Natural killer cell (primary cell): ENCODE measurements around the gene RPIA. TPM values are rescaled to one million over a fixed set of nuclear protein-coding genes. Genes with fewer than 3 reads are reported as not detected.

Source experiments
- ATAC-seq, 3 donors: fragments of 150-1000 bp in 2 of 3; fragments of 200-7000 bp in 1 of 3; cut with Tn5 transposase; 1 replicate in 1 of 3; 2 replicates in 2 of 3; pipeline ENCODE4 v1.10.0; 2021; ENCODE audit warnings: mild to moderate bottlenecking in 2 of 3, moderate library complexity in 2 of 3
- DNase-seq, 2 donors: peaks; one replicate each; pipeline versions ENCODE4 v3.0.0 to v3.0.0-alpha.2; 2013 to 2021; ENCODE audit warnings: mixed read lengths in 1 of 2
- H3K27ac ChIP-seq: one replicate; pipeline ENCODE4 v1.5.1; 2013; ENCODE audit warnings: mild to moderate bottlenecking, low read length
- H3K27me3 ChIP-seq: one replicate; pipeline ENCODE4 v1.6.1; 2013; ENCODE audit warnings: low read length; ENCODE audit not compliant: control insufficient read depth, insufficient read depth
- H3K36me3 ChIP-seq: one replicate; pipeline ENCODE4 v1.6.1; 2013; ENCODE audit warnings: low read length; ENCODE audit not compliant: control insufficient read depth, insufficient read depth
- H3K4me1 ChIP-seq: one replicate; pipeline ENCODE4 v1.6.1; 2013; ENCODE audit warnings: low read length; ENCODE audit not compliant: control insufficient read depth, insufficient read depth
- H3K4me3 ChIP-seq: one replicate; pipeline ENCODE4 v1.5.1; 2013; ENCODE audit warnings: low read length
- H3K9me3 ChIP-seq: one replicate; pipeline ENCODE4 v1.6.1; 2013; ENCODE audit warnings: low read length; ENCODE audit not compliant: control insufficient read depth, insufficient read depth
- H3K27ac Mint-ChIP-seq, 2 donors: one replicate each; pipeline ENCODE4 v1.8.0; 2022; ENCODE audit warnings: mild to moderate bottlenecking in 2 of 2, mixed read lengths in 2 of 2, moderate library complexity in 1 of 2
- H3K27me3 Mint-ChIP-seq, 2 donors: one replicate each; pipeline ENCODE4 v1.8.0; 2022; ENCODE audit warnings: low read depth in 2 of 2, mixed read lengths in 2 of 2
- H3K36me3 Mint-ChIP-seq: one replicate; pipeline ENCODE4 v1.8.0; 2022; ENCODE audit warnings: mixed read lengths
- H3K4me1 Mint-ChIP-seq, 2 donors: one replicate each; pipeline ENCODE4 v1.8.0; 2022; ENCODE audit warnings: mixed read lengths in 2 of 2
- H3K4me3 Mint-ChIP-seq: one replicate; pipeline ENCODE4 v1.8.0; 2022; ENCODE audit warnings: mild to moderate bottlenecking, moderate library complexity, mixed read lengths
- H3K9me3 Mint-ChIP-seq, 2 donors: one replicate each; pipeline ENCODE4 v1.8.0; 2022; ENCODE audit warnings: mixed read lengths in 2 of 2
- WGBS: methylation state at CpG from one replicate; pipeline ENCODE4 v1.1.7; 2013; ENCODE audit warnings: missing lambda C conversion rate; ENCODE audit not compliant: insufficient coverage; 5-methylcytosine and 5-hydroxymethylcytosine counted together
- intact Hi-C: fragments of 100-400 bp; cut with micrococcal nuclease; formaldehyde crosslinking; loops from one replicate; pipeline ENCODE4 v1.14.2; 2022
- total RNA-seq, 4 donors: library from RNA; stranded (reverse); fragments of 120-200 nt in 1 of 4; gene quantifications; one replicate each; pipeline versions ENCODE4 v1.2.3 to v1.2.4, GENCODE V29; 2013 to 2022
- TF ChIP-seq, protein P1 (sequence below): fragments of 200-600 bp; IDR thresholded peaks from one replicate; pipeline ENCODE4 v1.8.0; 2022; ENCODE audit warnings: antibody characterized with exemption

Gene RPIA
- total RNA-seq, 3 donors from 2014 or later (not counting 1 experiment from before 2014, with no cell fraction given), result 21.4 to 24.1 (median 22.4) TPM

DNA sequence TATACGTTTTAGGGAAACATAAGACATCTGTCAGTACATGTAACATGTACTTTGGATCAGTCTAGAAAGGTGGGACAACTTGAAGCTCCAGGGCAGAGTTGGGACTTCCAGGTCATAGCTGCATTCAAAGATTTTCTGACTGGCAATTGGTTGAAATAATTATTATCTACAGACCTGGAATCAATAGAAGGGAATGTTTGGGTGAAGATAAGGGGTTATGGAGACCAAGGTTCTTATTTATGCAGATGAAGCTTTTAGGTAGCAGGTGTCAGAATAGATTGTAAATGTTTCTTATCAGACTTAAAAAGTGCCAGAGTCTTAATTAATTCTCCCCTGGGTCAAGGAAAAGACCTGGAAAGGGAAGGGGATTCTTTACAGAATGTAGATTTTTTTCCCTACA lies 19.8 kb downstream of the RPIA start:
- no peak overlapping the region for H3K27ac Mint-ChIP-seq

DNA sequence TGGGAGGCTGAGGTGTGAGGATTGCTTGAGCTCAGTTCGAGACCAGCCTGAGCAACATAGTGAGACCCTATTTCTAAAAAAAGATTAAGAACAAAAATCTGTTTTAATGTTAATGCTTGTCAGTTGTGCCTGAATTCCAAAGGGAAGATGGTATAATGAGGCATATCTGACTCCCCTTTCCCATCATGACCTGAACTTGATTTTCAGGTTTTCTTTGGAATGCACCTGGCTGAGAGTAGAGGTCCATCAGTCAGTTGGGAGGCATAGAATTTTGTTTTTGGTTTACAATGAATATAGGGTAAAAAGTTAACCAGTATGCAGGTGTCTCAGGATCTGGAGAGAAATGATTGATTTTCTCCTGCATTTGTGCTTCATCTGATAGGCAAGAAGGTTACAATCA lies 20.4 kb downstream of the RPIA start:
- 86% methylated on average over 1 of the region's 1 CpG for WGBS

More for the DNA sequence above, 19.8 kb downstream of the RPIA start:
- Mint-ChIP-seq H3K27me3 (no peaks in the 10 kb centered on the region), H3K36me3 (no peaks in the 10 kb centered on the region), H3K9me3 (no peaks in the 10 kb centered on the region), H3K4me1 (peaks cover 17% of the 10 kb centered on the region in 2 donors), H3K4me3 (no peak overlapping the region)
- DNase-seq (no peak), ATAC-seq (no peak)
- intact Hi-C loops, result no loop called here
- H3K36me3 ChIP-seq, result no peaks in the 10 kb centered on the region
- TF ChIP-seq, protein P1, sequence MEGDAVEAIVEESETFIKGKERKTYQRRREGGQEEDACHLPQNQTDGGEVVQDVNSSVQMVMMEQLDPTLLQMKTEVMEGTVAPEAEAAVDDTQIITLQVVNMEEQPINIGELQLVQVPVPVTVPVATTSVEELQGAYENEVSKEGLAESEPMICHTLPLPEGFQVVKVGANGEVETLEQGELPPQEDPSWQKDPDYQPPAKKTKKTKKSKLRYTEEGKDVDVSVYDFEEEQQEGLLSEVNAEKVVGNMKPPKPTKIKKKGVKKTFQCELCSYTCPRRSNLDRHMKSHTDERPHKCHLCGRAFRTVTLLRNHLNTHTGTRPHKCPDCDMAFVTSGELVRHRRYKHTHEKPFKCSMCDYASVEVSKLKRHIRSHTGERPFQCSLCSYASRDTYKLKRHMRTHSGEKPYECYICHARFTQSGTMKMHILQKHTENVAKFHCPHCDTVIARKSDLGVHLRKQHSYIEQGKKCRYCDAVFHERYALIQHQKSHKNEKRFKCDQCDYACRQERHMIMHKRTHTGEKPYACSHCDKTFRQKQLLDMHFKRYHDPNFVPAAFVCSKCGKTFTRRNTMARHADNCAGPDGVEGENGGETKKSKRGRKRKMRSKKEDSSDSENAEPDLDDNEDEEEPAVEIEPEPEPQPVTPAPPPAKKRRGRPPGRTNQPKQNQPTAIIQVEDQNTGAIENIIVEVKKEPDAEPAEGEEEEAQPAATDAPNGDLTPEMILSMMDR, result no peak
- 100% methylated on average over 1 of the region's 1 CpG for WGBS
- H3K4me1 ChIP-seq, result no peaks in the 10 kb centered on the region
- H3K9me3 ChIP-seq, result no peaks in the 10 kb centered on the region
- H3K4me3 ChIP-seq, result no peak overlapping the region
- H3K27ac ChIP-seq, result no peak overlapping the region
- no peaks in the 10 kb centered on the region for H3K27me3 ChIP-seq

DNA sequence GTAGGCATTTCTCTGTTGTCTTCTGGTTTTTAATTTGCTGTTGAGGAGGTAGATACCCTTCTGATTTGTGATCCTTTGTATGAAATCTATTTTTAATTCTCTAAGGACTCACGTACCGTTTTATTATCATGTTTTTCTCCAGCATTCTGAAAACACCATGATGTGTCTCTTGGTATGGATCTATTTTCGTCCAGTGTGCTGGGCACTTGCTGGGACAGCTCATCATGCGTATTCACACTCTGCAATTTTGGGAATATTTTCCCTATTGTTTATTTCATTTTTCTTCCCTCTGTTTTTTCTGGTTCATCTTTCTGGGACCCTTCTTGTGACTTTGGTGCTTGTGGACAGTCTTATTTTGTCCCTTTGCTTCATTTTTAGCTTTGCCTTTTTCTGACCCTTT lies 21.9 kb downstream of the RPIA start:
- Histone ChIP-seq H3K9me3 (no peaks in the 10 kb centered on the region), H3K4me3 (no peak overlapping the region), H3K27ac (no peak overlapping the region), H3K36me3 (no peaks in the 10 kb centered on the region), H3K4me1 (no peaks in the 10 kb centered on the region), H3K27me3 (no peaks in the 10 kb centered on the region)
- ATAC-seq (no peak), DNase-seq (no peak)
- Mint-ChIP-seq H3K36me3 (no peaks in the 10 kb centered on the region), H3K27ac (no peak overlapping the region), H3K4me3 (no peak overlapping the region), H3K9me3 (no peaks in the 10 kb centered on the region), H3K27me3 (no peaks in the 10 kb centered on the region), H3K4me1 (peaks cover 17 to 27% of the 10 kb centered on the region in 2 donors)
- intact Hi-C loops, result no loop called here
- WGBS, result 95% methylated on average over 4 of the region's 4 CpGs
- TF ChIP-seq, protein P1, result no peak

More for the DNA sequence above, 20.4 kb downstream of the RPIA start:
- Mint-ChIP-seq H3K36me3 (no peaks in the 10 kb centered on the region), H3K9me3 (no peaks in the 10 kb centered on the region), H3K4me3 (no peak overlapping the region), H3K4me1 (peaks cover 17 to 19% of the 10 kb centered on the region in 2 donors), H3K27ac (no peak overlapping the region), H3K27me3 (no peaks in the 10 kb centered on the region)
- Histone ChIP-seq H3K36me3 (no peaks in the 10 kb centered on the region), H3K27ac (no peak overlapping the region), H3K4me3 (no peak overlapping the region), H3K4me1 (no peaks in the 10 kb centered on the region), H3K9me3 (no peaks in the 10 kb centered on the region), H3K27me3 (no peaks in the 10 kb centered on the region)
- DNase-seq (no peak), ATAC-seq (no peak)
- TF ChIP-seq, protein P1, result no peak
- intact Hi-C loops, result no loop called here

DNA sequence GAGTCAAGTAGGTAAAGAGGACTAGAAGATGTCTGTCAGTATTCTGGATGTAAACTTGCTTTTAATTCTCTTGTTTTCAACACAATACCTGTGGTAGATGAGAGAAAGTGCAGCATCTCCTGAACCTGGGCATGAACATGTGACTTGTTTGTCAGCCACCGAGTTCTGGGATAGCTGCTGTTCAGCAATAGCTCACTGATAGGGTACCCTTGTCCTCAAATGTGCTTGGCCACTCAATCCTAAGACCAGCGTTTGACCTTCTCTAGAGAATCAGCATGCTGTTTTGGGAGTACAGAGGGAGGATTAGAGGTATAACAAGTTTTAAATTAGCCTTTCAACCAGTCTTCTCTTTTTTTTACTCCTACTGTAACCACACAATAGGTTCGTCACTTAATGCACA lies 23.2 kb downstream of the RPIA start:
- WGBS, result 89% methylated on average over 3 of the region's 3 CpGs
- DNase-seq, result no peak
- no peaks in the 10 kb centered on the region for H3K36me3 Mint-ChIP-seq
- Histone ChIP-seq H3K27me3 (no peaks in the 10 kb centered on the region), H3K9me3 (no peaks in the 10 kb centered on the region), H3K27ac (no peak overlapping the region), H3K4me1 (no peaks in the 10 kb centered on the region), H3K4me3 (no peak overlapping the region), H3K36me3 (no peaks in the 10 kb centered on the region)
- intact Hi-C loops, result no loop called here
- no peak overlapping the region for H3K27ac Mint-ChIP-seq
- H3K4me1 Mint-ChIP-seq, result peaks cover 17 to 27% of the 10 kb centered on the region in 2 donors
- no peaks in the 10 kb centered on the region for H3K27me3 Mint-ChIP-seq
- H3K9me3 Mint-ChIP-seq, result no peaks in the 10 kb centered on the region
- no peak overlapping the region for H3K4me3 Mint-ChIP-seq
- ATAC-seq, result no peak
- TF ChIP-seq, protein P1, result no peak
